Fibroblast of lung (primary cell): ENCODE results near the gene FSTL5. TPM values are rescaled to one million over a fixed set of nuclear protein-coding genes. Genes with fewer than 3 reads are reported as not detected.

ENCODE experiments used
- DNase-seq, 2 donors: peaks; one replicate each; pipeline versions ENCODE4 v3.0.0 to v3.0.0-alpha.2; 2010; ENCODE audit warnings: low read depth in 2 of 2
- H2AFZ ChIP-seq: 2 replicates; pipeline ENCODE4 v1.5.1; 2012; ENCODE audit warnings: low read length, control low read depth, inconsistent platforms
- H3K27ac ChIP-seq: 2 replicates; pipeline ENCODE4 v1.5.1; 2011; ENCODE audit warnings: low read length, control low read depth; ENCODE audit not compliant: insufficient read depth
- H3K27me3 ChIP-seq: 2 replicates; pipeline ENCODE4 v1.5.1; 2011; ENCODE audit warnings: mild to moderate bottlenecking, low read length; ENCODE audit not compliant: control insufficient read depth, insufficient read depth
- H3K36me3 ChIP-seq: 2 replicates; pipeline ENCODE4 v1.5.1; 2011; ENCODE audit warnings: low read length; ENCODE audit not compliant: control insufficient read depth, insufficient read depth
- H3K4me1 ChIP-seq: 2 replicates; pipeline ENCODE4 v1.5.1; 2011; ENCODE audit warnings: low read length; ENCODE audit not compliant: control insufficient read depth, insufficient read depth; ENCODE audit errors: extremely low read depth
- H3K4me2 ChIP-seq: 2 replicates; pipeline ENCODE4 v1.5.1; 2011; ENCODE audit warnings: low read length, control low read depth; ENCODE audit not compliant: insufficient read depth; ENCODE audit errors: extremely low read depth
- H3K4me3 ChIP-seq, 4 experiments: fragments of 200-600 bp in 1 of 4; sonication (generic) in 1 of 4; replicated peaks in 1 of 4; 2 replicates each; pipeline ENCODE4 v1.5.1; 2011 to 2016; ENCODE audit warnings: low read length in 4 of 4, low read depth in 3 of 4, mild to moderate bottlenecking in 3 of 4, control low read depth in 2 of 4, inconsistent platforms in 1 of 4, mixed read lengths in 1 of 4; ENCODE audit not compliant: insufficient read depth in 1 of 4; ENCODE audit errors: control extremely low read depth in 1 of 4
- H3K79me2 ChIP-seq: 2 replicates; pipeline ENCODE4 v1.5.1; 2012; ENCODE audit warnings: mild to moderate bottlenecking, low read length, inconsistent platforms; ENCODE audit not compliant: control insufficient read depth, insufficient read depth
- H3K9ac ChIP-seq: 2 replicates; pipeline ENCODE4 v1.5.1; 2011; ENCODE audit warnings: mild to moderate bottlenecking, low read length, control low read depth; ENCODE audit not compliant: insufficient read depth
- H3K9me3 ChIP-seq: 2 replicates; pipeline ENCODE4 v1.5.1; 2012; ENCODE audit warnings: low read depth, low read length; ENCODE audit not compliant: control insufficient read depth, insufficient read depth
- H4K20me1 ChIP-seq: 2 replicates; pipeline ENCODE4 v1.5.1; 2011; ENCODE audit warnings: low read length; ENCODE audit not compliant: control insufficient read depth, insufficient read depth; ENCODE audit errors: extremely low read depth
- EZH2 ChIP-seq: IDR thresholded peaks from 2 replicates; pipeline ENCODE4 v1.5.1; 2012; ENCODE audit warnings: low read length, control low read depth, mild to moderate bottlenecking; ENCODE audit errors: missing control alignments
- polyA plus RNA-seq, 2 donors: library from polyadenylated mRNA; depleted of rRNA in 1 of 2; stranded (reverse) in 1 of 2; unstranded in 1 of 2; fragments of >200 nt; gene quantifications; 2 replicates each; pipeline ENCODE4 v1.2.1, GENCODE V29; 2011 to 2012; ENCODE audit warnings: missing spikeins in 1 of 2
- total RNA-seq: library from RNA; depleted of rRNA; stranded (reverse); fragments of >200 nt; gene quantifications from 2 replicates; pipeline ENCODE4 v1.2.1, GENCODE V29; 2014
- TF ChIP-seq, protein P1 (sequence below), 2 donors: IDR thresholded peaks in 1 of 2; conservative IDR thresholded peaks in 1 of 2; 1 replicate in 1 of 2; 2 replicates in 1 of 2; pipeline ENCODE4 v1.5.1; 2011 to 2012; ENCODE audit warnings: low read length in 2 of 2, control low read depth in 1 of 2, inconsistent platforms in 1 of 2, low read depth in 1 of 2, mild to moderate bottlenecking in 1 of 2

The FSTL5 gene
- total and polyA plus RNA-seq, 2 donors (not counting 1 experiment from before 2014, with no cell fraction given) = 0.11 to 0.33 TPM

DNA sequence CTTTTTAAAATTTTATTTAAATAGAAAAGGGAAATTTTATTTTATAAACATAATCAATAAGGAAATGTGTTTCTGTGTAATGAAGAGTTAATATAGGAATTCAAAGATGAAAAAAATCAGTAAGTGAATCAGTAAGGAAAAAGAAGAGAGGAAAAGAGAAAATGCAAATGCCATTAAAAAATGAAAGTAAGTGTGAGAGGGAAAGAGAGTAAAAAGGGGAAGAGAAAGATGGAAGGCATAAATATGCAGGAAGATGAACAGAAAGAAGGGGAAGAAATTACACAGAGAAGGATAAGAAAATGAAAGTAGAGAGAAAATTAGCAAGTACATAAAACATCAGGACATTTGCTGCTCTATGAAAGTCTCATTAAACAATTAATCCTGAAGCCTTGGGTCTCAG lies 349.9 kb downstream of the FSTL5 start:
- Histone ChIP-seq H3K9ac (no peak overlapping the region), H3K27ac (no peak overlapping the region), H3K36me3 (no peaks in the 10 kb centered on the region), H3K9me3 (no peaks in the 10 kb centered on the region), H3K4me1 (no peaks in the 10 kb centered on the region), H2AFZ (no peak overlapping the region), H3K4me3 (no peak overlapping the region), H4K20me1 (no peaks in the 10 kb centered on the region), H3K79me2 (no peaks in the 10 kb centered on the region), H3K27me3 (no peaks in the 10 kb centered on the region), H3K4me2 (no peak overlapping the region)
- no peak for DNase-seq
- no peak for TF ChIP-seq EZH2
- TF ChIP-seq, protein P1, sequence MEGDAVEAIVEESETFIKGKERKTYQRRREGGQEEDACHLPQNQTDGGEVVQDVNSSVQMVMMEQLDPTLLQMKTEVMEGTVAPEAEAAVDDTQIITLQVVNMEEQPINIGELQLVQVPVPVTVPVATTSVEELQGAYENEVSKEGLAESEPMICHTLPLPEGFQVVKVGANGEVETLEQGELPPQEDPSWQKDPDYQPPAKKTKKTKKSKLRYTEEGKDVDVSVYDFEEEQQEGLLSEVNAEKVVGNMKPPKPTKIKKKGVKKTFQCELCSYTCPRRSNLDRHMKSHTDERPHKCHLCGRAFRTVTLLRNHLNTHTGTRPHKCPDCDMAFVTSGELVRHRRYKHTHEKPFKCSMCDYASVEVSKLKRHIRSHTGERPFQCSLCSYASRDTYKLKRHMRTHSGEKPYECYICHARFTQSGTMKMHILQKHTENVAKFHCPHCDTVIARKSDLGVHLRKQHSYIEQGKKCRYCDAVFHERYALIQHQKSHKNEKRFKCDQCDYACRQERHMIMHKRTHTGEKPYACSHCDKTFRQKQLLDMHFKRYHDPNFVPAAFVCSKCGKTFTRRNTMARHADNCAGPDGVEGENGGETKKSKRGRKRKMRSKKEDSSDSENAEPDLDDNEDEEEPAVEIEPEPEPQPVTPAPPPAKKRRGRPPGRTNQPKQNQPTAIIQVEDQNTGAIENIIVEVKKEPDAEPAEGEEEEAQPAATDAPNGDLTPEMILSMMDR (conservative IDR thresholded peaks at IDR 0.05 in 1 of 2, IDR thresholded peaks at IDR 0.05 in 1 of 2; ENCODE audit: low read depth in 1 of 2, low read length in 2 of 2) = no peak

DNA sequence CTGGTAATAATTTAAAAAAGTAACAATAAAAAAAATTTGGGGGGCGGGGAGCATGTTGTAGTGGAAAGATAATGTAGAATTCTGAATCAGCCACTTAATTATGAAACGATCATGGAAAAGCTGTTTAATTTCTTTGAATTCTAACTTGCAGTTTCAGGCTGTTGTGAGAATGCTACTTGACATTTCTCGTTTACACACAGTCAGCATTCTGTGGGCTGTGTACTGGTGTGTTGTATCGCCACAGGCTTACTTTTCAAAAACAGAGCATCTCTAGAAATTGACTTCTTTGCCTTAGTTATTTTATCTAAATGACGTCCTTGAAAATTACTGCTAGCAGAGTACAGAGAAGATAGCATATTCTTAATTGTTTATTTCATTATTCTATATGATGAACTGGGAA lies 350.4 kb downstream of the FSTL5 start:
- Histone ChIP-seq H3K36me3 (no peaks in the 10 kb centered on the region), H4K20me1 (no peaks in the 10 kb centered on the region), H3K27ac (no peak overlapping the region), H3K4me3 (no peak overlapping the region), H3K27me3 (no peaks in the 10 kb centered on the region), H3K4me1 (no peaks in the 10 kb centered on the region), H3K9me3 (no peaks in the 10 kb centered on the region), H2AFZ (no peak overlapping the region), H3K79me2 (no peaks in the 10 kb centered on the region), H3K9ac (no peak overlapping the region), H3K4me2 (no peak overlapping the region)
- TF ChIP-seq, protein P1 (conservative IDR thresholded peaks at IDR 0.05 in 1 of 2, IDR thresholded peaks at IDR 0.05 in 1 of 2; ENCODE audit: low read depth in 1 of 2, low read length in 2 of 2) = no peak
- no peak for TF ChIP-seq EZH2
- no peak for DNase-seq

DNA sequence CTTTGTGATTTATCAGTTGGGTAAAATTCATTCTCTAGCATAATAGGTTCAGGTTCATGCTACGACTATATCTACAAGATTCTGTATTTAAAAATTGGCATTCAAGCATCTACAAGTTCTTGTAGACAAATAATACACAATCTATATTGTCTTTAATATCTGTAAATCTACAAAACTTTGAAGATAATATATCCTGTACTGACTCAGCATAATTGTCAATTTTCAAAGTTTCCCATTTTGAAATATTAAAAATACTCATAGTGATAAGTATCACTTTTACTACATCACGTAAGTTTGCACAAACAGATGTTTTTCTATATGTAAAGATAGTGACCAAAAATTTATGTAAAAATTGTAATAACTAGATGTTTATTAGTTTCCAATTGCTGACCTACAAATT lies 360.6 kb downstream of the FSTL5 start:
- no peaks in the 10 kb centered on the region for H3K79me2 ChIP-seq

More for the DNA sequence above, 360.6 kb downstream of the FSTL5 start:
- no peaks in the 10 kb centered on the region for H3K9me3 ChIP-seq
- no peak overlapping the region for H2AFZ ChIP-seq
- no peaks in the 10 kb centered on the region for H3K36me3 ChIP-seq
- H4K20me1 ChIP-seq = no peaks in the 10 kb centered on the region
- no peak overlapping the region for H3K9ac ChIP-seq
- no peak for DNase-seq
- no peak for TF ChIP-seq EZH2
- TF ChIP-seq, protein P1 (conservative IDR thresholded peaks at IDR 0.05 in 1 of 2, IDR thresholded peaks at IDR 0.05 in 1 of 2; ENCODE audit: low read depth in 1 of 2, low read length in 2 of 2) = no peak
- no peaks in the 10 kb centered on the region for H3K4me1 ChIP-seq
- no peak overlapping the region for H3K4me2 ChIP-seq
- no peaks in the 10 kb centered on the region for H3K27me3 ChIP-seq
- no peak overlapping the region for H3K27ac ChIP-seq
- no peak overlapping the region for H3K4me3 ChIP-seq
